Measurements from ENCODE around the gene KIF21B.

DNA sequence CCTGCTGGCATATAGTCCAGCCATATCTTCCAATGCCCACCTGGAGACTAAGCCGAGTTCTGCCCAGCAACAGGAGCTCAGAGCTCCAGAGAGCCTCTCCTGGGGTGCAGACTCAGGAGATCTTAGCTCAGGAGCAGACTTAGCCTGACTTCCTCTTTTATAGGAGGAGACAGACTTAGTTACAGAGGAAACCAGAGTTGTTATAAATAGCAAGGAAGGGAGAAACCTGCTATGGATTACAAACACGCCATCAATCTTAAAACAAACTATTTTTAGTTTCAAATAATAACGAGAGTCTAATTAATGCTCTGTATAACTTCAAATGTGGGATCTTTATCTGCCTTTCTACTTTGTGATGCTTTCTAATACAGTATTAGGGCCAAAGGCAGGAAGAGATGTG lies 3.3 kb upstream of the KIF21B start:
- TF ChIP-seq, protein P1, sequence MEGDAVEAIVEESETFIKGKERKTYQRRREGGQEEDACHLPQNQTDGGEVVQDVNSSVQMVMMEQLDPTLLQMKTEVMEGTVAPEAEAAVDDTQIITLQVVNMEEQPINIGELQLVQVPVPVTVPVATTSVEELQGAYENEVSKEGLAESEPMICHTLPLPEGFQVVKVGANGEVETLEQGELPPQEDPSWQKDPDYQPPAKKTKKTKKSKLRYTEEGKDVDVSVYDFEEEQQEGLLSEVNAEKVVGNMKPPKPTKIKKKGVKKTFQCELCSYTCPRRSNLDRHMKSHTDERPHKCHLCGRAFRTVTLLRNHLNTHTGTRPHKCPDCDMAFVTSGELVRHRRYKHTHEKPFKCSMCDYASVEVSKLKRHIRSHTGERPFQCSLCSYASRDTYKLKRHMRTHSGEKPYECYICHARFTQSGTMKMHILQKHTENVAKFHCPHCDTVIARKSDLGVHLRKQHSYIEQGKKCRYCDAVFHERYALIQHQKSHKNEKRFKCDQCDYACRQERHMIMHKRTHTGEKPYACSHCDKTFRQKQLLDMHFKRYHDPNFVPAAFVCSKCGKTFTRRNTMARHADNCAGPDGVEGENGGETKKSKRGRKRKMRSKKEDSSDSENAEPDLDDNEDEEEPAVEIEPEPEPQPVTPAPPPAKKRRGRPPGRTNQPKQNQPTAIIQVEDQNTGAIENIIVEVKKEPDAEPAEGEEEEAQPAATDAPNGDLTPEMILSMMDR (conservative IDR thresholded peaks at IDR 0.05; ENCODE audit: low read depth, low read length) = no peak
- TF ChIP-seq EZH2 (IDR thresholded peaks at IDR 0.05; ENCODE audit: low read length, unreplicated experiment) = no peak
- no peak for TF ChIP-seq EZH2phosphoT487 (IDR thresholded peaks at IDR 0.05; ENCODE audit: borderline replicate concordance, low read length)

Data from PC-3 (cell line).